NCI-H146 (cell line): Measurements from ENCODE around the gene RHPN2.
"Not testable (repeated sequence)": the region's sequence is repeated elsewhere in the genome, so short reads cannot be mapped to it uniquely, and the experiment has no call there.

Experiments
- DNase-seq: peaks from one replicate; lab custom pipeline; 2025; lab: John Stamatoyannopoulos, UW

Gene RHPN2

DNA sequence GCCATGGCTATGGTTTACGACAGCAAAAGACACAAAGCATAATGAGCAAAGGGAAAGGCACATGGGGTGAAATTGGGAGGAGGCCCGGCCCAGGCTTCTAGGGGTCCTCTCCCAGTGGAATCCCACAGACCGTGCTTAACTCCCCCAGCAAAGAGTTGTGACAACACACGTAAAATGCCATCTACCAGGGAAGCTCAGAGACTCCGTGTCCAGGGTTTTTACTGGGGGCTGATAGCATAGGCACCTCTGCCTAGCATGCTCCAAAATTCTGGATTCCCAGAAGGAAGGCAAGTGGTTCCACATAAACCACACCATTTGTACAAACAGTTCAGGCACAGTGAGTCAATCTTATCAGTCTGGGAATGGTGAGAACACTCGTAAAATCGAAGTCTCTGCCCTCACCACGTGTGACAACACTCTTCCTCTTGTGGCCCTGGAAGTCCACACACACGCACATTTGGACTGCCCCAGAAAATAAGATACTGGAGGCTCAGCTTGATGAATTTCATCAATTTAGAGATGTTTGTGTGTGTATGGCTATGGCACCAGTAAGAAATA, 34.9 kb downstream of the RHPN2 start:
- no peak for DNase-seq

DNA sequence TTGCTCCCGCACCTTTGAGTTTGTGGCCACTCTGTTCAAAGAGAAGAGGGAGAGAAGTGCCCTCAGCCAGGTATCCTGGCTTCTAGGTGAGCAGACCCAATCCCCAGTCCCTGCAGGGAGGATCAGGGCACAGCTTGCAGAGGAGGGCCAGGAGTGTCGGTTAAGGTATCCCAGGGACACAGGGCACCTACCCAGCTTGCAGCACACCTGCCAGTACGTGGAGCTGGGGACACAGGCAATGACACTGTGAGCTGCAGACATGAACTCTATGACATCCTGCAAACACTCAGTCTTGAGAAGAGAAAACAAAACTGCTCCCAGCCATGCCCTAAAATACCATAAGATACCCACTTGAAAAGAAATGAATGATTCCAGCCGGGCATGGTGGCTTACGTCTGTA, 38.1 kb downstream of the RHPN2 start:
- not testable (repeated sequence) for DNase-seq

DNA sequence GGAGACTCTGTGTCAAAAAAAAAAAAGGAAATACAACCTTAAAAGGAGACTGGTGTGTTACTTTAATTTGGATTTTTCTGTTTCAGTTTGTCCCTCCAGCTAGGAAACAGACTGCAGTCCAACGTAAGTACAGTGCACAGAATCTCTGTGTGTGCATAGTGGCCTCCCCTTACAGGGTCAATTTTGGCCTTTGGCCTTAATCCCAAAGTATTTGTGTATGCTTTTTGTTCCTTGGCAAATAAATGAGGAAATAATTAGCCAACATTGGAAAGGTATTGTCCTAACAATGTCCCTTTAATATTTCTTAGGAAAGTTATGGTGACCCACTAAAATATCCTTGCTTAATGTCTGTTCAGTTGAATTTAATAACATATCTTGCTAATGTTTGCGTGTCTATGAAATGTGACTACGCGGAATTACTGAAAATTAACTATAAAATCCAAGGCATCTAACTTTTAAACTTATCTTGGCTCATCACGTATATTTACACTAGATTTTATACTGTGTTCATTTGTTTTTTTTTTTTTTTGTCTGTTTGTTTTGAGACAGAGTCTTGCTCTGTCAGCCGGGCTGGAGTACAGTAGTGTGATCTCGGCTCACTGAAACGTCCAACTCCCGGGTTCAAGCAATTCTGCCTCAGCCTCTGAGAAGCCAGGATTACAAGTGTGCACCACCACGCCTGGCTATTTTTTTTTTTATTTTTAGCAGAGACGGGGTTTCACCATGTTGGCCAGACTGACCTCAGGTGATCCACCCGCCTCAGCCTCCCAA, 39.0 kb downstream of the RHPN2 start:
- DNase-seq = not testable (repeated sequence)

DNA sequence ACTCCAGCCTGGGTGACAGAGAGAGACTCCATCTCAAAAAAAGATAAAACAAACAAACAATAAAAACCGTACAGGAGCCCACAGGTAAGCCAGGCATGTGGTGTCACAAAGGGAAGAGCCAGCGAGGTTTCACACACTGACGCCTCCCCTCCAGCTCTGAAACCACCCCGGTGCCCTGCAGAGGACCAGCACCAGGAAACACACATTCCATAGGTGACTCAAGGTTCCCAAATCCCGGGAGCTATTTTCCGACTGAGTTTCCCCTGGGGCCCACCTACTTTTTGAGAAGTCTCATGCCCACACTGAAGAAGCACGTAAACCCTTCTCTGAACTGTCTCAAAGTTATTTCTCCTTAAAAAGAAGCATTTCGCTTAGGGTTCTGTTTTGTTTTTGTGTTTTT, 40.3 kb downstream of the RHPN2 start:
- no peak for DNase-seq

DNA sequence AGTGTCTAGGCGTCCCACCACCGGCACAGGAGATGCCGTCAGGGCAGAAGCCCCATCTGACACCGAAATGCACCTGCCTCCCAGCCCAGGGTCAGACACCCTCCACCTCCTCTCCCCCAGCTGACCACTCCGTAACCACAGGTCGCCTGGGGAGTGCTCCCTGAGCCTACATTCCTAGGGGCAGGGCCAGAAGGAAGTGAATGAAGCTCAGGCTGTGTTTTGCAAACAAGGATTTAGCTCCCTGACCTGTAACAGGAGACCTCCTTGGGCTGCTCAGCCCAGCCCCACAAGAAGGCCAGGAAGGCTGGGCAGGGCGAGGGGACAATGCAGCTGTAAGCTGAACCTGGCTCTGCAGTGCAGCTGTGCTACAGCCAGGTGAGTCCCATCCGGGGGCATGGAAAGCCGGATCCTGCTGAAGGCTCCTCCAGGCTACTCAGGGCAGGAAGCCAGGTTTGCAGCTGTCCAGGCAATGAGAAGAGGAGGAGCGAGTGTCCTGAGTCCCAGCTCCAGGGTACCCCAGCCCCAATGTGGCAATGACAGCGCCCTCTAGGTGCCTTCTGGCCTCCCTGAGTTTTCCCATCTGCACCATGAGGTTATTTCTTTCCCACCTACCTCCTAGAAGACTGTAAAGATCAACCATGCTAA, 42.1 kb downstream of the RHPN2 start:
- no peak for DNase-seq

GRCh38 chr19:33010891-33011290, 53.8 kb downstream of the RHPN2 start:
- not testable (repeated sequence) for DNase-seq

DNA sequence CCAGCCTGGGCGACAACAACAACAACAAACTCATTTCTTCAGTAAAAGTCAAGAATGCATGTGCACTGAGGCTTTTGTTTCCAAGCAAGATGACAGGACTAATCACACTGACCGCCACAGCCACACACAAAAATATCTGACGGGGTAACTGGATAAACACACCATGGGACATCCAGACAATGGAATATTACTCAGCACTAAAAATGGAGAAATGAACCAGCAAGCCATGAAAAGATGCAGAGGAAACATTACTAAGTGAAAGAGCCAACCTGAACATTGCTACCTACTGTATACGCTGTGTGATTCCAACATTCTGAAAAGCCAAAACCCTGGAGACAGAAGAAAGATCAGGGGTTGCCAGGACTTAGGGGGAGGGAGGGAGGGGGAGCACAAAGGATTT, 56.0 kb downstream of the RHPN2 start:
- no peak for DNase-seq

GRCh38 chr19:33005440-33005839, 59.2 kb downstream of the RHPN2 start:
- peak; percentile 77 for DNase-seq

DNA sequence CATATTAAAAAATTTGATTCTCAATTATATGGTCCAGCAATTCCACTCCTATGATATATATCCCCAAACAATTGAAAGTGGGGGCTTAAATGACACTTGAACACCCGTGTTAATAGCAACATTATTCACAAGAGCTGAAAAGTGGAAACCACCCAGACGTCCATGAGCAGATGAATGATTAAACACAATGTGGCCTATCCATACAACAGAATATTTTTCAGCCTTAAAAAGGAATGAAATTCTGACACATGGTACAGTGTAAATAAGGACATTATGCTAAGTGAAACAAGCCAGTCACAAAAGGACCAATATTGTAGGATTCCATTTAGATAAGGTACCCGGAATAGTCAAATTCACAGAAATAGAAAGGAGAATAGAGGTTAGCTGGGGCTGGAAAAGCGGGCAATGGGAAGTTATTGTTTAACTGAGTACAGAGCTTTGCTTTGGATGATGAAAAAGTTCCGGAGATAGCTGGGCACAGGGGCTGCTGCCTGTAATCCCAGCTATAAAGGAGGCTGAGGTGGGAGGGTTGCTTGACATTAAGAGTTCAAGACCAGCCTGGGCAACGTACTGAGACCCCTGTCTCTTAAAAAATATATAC, 61.2 kb downstream of the RHPN2 start:
- DNase-seq = not testable (repeated sequence)

DNA sequence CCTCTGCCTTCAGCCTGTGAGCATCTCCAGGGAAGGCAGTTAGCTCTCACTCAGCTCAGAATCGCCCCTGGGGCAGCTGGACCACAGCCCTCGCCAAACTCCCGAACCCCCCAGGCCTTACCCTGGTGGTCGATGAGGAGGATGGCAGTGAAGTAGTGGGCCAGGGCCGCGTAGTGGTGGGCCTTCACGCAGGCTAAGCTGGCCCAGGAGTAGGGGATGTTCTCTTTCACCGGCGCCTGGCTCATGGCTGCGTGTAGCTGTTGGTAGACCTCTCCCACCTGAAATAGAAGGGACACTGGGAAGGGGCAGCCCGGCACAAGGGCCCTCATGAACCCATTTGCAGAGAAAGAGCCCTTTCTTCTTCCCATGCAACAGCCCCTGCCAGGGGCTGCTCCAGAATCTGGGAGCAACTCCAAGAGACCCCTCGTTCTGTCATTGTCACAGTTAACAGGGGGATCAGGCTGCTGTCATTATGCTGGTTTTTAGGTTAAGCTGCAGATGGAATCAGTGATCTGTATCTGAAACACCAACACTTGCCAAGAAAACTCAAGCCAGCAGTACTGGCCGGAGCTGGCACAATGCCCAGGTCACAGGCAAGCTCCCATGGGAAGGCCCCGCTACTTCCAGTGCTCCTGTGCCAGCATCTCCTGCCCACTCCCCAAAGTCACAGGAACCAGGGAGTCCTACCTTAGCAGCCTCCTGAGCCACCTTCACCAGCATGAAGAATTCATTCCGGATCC, 62.4 kb downstream of the RHPN2 start:
- DNase-seq = not testable (repeated sequence)

- no peak for DNase-seq
These were observed 63.8 kb downstream of the RHPN2 start for GRCh38 chr19:33000910-33001309.

DNA sequence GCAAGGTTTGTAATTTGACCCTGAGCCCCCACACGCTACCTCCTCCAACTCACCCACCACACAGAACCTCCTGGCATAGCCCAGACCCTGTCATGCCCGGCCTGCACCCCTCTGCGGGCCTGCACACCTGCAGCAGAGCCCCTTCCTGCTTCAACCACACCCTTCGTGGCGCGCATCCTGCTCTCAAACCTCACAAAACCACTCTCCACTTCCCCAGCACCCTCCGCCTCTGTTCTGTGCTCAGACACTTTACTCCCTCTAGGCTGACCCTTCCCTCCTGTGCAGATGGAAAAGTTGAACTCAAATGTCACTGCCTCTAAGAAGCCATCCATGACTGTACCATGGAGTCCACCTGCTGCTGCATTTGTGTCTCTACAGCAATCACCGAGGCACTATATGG, 64.2 kb downstream of the RHPN2 start:
- DNase-seq = no peak

- no peak for DNase-seq
These were observed 66.0 kb downstream of the RHPN2 start for GRCh38 chr19:32998722-32999121.

DNA sequence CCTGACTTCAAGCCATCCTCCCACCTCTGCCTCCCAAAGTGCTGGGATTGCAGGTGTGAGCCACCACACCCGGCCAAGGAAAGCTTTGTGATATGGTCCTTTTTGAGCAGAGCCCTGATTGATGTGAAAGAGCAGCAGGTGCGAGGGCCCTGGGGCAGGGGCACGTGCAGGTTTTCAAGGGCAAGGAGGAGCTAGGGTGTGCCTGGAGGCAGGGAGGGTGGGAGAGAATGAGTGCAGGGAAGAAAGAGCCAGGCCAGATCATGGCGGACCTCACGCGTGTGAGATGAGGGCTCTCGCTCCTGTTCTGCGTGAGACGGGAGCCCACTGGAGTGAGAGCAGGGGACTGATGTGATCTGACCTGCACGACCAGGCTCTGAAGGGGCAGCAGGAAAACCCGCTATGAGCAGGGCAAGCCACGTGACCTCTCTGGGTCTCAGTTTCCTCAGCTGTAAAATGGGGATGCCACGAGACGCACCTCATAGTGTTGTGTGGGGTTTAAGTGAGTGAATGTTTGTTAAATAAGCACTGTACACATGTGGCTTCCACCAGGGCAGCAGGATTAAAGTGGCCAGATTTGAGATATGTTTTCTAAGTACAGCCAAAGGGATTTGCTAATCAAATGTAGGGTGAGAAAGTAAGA, 66.9 kb downstream of the RHPN2 start:
- no peak for DNase-seq

GRCh38 chr19:32997061-32997464, 67.6 kb downstream of the RHPN2 start:
- DNase-seq = not testable (repeated sequence)

DNA sequence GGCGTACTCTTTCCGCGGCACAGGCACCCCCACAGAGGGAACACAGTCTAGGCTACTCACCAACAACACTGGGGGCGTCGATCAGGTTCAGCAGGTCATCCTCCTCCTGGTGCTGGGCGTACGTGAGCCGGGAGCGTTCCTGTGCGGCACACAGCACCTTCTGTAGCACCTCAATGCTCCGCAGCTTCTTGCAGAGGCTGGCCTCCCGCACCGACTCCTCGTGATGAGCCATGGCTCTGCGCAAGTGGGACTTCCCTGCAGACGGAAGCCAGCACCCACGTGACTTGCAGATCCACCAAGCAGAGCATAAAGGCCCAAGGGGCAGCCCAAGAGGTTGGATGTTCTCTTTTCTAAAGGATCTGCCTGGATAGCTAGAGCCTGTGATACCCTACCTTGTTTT, 68.7 kb downstream of the RHPN2 start:
- not testable (repeated sequence) for DNase-seq

- no peak for DNase-seq
These were observed 76.0 kb downstream of the RHPN2 start for GRCh38 chr19:32988724-32989123.

DNA sequence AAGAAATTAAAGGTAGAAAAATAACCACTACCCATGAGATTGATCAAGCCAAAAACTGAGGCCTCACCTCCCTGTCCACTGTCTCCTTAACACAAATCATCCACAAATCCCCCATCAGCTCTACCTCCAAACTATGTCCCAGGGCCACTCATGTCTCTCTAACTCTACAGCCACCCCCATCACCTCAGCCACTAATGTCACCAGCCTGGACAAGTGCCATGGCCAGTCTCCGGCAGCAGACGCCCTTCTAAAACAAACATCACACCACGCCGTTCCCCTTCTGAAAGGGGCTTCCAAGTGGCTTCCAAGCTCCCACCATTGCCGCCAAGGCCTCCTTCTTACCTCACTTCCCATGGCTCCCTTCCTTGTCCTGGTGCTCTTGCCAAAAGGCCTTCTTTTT, 76.4 kb downstream of the RHPN2 start:
- DNase-seq = not testable (repeated sequence)

GRCh38 chr19:32982488-32982887, 82.2 kb downstream of the RHPN2 start:
- DNase-seq = not testable (repeated sequence)

DNA sequence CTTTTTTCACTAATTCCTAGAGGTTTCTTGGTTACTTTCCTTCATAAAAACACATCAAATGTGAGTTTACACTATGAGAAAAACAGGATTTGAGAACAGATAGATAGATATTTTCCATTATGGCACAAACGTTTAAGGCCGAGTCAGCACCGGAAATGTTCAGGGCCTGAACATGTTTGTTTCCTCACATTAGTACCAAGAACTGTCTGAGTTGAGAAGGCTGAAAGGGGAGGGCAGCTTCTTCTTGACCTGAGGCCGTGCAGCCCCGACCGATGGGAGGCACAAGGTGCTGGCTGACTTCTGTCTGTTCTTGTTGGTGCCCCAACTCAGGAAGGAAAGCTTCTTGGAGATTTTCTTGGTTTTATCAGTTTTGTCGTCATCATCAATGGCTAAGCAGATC, 84.9 kb downstream of the RHPN2 start:
- DNase-seq = not testable (repeated sequence)

DNA sequence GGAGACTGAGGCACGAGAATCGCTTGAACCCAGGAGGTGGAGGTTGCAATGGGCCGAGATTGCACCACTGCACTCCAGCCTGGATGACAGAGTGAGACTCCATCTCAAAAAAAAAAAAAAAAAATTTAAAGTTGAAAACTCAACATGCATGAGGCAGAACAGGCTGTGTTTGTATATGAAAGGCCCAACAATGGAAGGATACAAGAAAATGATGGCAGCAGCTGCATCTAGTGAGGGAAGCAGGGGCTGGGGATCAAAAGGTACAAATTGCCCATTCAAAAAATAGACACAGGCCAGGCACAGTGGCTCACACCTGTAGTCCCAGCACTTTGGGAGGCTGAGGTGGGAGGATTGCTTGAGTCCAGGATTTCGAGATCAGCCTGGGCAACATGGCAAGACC, 86.9 kb downstream of the RHPN2 start:
- not testable (repeated sequence) for DNase-seq

- no peak for DNase-seq
These were observed 87.4 kb downstream of the RHPN2 start for GRCh38 chr19:32977280-32977679.
